Effector CD8-positive, alpha-beta T cell (primary cell): ENCODE results near the gene ANO2.

ENCODE experiments used
- DNase-seq: peaks from one replicate; lab custom pipeline; 2025; lab: John Stamatoyannopoulos, UW

ANO2 gene

GRCh38 chr12:5723711-5724252 is 221.3 kb downstream of the ANO2 start:
- DNase-seq: no peak

DNA sequence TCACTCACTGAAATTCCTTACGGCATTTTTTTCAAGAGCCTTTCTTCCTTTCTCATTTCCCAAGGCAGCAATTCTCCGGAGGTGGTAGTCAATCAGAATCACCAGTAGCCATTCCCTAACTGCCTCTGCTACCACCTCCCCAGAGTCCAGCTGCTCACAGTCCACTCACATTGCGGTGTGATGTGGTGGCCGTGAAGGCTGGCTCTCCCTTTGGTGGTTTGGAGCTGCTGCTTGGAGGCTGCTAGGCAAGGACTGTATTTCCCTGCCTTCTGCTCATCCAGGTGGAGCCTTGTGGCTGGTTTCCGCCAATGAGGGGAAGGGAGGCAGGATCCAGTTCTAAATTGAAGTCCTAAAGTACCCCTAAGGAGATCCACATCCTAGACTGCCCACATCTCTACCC is 222.0 kb downstream of the ANO2 start:
- no peak for DNase-seq

- DNase-seq: no peak
Observed at GRCh38 chr12:5720381-5721005, 224.6 kb downstream of the ANO2 start.

GRCh38 chr12:5718680-5719079 is 226.4 kb downstream of the ANO2 start:
- DNase-seq: no peak

GRCh38 chr12:5718073-5718472 is 227.0 kb downstream of the ANO2 start:
- DNase-seq: no peak

DNA sequence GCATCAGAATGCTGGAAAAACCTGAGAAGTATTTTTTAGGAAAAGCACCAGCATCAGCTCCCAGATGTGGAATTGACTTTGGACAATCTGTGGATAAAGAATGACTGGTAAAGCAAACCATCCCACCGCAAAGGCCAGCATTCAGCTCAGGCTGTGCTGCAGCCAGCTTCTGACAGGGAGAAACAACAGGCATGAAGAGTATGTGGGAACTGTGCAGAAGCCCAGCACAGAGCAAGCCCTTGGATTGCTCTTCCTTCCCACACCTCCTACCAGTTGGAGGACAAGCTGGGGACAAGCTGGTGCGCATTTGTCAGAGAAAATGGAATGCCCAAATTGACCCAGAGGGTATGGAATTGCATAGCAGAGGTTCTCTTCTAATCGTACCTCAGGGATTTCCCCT is 228.1 kb downstream of the ANO2 start:
- DNase-seq: no peak

DNA sequence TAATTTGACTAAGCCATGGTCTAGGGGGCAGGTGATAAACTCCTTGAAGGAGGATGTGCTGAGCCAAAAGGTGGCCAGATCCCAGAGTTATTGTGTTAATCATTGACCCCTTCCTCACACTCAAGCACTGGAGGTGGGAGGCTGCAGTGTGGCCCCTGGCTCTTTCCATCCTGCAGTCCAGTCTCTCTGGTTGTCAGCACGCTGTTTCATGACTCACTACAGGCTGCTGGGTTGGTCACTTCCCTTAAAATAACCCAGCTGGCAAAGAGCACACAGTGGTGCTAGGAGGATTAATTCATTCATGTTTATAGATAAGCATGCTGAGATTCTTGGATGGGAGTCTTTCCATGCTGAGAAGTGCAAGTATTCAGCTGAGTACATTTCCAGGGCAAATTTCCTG is 228.9 kb downstream of the ANO2 start:
- no peak for DNase-seq

DNA sequence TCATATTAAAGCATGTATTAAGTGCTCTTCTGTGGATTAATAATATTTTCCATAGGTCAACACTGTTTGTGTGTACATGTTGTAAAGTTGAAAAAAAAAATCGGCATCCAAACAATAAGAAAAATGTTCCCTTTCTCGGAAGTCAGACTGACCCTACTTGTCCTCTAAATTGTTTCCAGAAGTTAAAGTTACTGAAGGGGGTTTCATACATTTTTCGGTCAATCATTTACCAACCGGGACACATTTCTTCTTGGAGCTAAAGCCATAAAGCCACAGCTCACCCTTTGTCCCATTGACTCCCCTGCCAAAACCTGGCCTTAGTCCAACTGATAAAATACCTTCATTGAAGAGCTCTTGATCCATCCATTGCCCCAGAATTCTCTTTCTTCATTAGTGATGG is 230.0 kb downstream of the ANO2 start:
- DNase-seq: no peak

GRCh38 chr12:5713599-5714081 is 231.4 kb downstream of the ANO2 start:
- no peak for DNase-seq

DNA sequence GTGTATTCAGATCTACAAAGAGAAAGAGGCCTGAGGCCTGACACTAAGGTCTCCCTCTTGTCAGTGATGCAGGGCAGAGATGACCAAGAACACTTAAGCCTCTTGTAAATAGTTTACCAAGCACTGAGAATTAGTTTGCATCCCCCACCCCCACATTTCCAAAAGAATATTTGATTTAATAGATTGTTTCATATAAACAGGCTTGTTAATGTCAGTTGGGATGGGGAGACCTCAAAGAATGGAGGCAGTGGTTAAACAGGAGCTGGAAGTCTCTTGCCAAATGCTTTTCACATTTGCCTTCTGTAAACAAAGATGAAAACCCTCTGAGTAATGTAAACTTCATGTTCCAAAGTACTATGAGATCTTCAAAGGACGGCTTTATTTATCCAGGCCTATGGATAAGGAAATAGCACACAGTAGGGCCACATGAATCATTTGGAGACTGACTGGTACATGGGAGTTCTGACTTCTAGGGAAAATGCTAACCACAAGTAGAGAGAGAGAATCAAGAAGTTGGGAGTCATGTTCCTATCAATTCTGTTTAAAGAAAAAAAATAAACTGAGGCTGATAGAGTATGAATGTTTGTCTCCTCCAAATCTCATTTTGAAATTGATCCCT is 234.7 kb downstream of the ANO2 start:
- no peak for DNase-seq

- no peak for DNase-seq
Observed at GRCh38 chr12:5708371-5708770, 236.7 kb downstream of the ANO2 start.

DNA sequence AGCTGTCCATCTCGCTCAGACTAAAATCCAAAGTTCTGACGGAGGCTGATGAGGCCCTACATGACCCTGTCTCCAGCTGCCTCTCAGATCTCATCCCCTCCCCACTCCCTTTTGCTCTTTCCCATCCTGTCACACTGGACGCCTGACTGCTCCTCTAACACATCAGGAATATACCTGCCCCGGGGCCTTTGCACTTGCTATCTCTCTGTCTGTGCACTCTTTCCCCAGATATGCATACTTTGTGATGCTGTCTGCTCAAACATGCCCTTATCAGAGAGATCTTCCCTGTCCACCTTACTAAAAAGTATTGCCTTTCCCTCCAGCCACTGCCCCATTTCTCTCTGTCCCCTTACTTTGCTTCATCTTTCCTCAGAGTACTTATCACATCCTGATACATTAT is 238.8 kb downstream of the ANO2 start:
- DNase-seq: no peak

- DNase-seq: no peak
Observed at GRCh38 chr12:5705791-5706190, 239.3 kb downstream of the ANO2 start.

DNA sequence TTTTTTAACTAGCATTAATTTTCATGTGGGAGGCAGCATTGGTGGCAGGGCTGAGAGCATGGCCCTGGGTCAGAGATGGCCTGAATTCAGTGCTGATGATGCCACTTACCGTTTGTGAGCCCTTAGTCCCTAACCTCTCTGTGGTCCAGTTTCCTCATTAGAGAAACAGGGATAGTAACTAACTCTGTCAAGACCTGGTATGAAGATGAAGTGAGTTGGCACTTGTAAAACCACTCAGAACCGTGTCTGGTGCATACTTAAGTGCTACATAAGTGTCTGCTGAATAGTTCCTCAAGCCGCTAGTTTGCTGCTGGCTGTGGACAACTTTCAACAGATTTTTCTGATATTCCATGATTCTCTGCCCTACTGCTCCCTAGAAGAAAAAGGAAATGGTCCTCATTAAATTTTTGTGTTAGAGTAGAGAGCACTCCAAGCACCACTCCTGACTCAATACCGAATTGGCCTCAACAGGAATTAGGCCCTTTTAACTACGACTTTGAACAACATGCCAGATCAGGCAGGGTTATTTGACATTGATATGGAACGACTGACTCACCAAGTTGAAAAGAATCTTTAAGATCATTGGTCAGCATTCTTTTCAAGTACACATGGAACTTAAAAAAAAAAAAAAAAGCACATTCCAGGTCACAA is 250.2 kb downstream of the ANO2 start:
- no peak for DNase-seq

GRCh38 chr12:5692850-5693249 is 252.2 kb downstream of the ANO2 start:
- DNase-seq: no peak

DNA sequence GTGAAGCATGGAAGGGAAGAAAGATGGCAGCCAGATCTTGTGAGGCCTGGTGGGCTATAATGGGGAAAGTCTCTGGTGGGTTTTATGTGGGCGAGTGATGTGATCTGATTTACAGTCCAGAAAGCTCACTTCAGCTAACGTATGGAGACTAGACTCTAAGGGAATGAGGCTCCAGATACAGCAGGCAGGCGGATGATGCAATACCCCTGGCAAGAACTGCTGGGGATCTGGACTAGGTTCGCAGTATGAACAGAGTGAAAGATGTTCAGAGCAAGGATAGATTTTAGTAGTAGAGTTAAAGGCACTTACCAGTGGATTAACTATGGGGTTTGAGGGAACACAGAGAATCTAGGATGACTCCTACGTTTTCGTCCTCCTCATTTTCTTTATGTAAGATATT is 253.1 kb downstream of the ANO2 start:
- DNase-seq: no peak

GRCh38 chr12:5690240-5690639 is 254.8 kb downstream of the ANO2 start:
- no peak for DNase-seq

DNA sequence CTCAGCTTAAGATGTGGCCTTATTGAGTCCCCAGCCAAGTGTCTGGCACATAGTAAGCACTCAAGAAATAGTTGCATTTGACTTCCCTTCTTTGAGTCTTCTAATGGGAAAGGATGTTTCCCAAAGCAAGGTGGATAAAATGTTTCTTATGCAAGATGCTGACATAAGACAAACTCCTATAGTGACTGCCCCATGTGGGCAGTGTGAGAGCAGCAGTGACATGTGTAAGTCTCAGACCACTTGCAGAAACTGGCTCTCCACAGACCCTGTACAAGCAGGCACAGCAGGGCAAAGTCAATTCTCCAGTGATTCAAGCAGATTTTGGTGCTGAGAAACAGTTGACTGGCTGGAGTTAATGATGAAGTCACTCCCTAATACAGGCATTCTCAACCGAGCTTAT is 255.3 kb downstream of the ANO2 start:
- no peak for DNase-seq

DNA sequence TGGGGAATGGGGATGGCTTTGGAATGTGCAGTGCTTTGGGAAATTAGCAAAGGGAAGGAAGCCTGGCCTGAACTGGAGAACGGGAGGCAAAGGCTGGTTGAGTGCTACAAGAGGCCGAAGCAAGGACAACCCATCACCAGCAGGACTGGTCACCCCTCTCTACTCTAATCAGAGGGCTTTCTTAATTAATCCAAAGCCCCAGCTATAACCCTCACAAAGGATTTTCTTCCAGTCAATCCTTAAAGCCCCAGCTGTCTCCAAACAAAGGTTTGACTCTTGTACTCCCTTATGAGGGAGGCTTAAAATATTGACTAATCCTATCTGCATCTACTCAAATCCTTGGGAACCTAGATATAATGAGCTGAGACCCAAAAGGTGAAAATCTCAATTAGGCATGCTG is 256.8 kb downstream of the ANO2 start:
- no peak for DNase-seq

DNA sequence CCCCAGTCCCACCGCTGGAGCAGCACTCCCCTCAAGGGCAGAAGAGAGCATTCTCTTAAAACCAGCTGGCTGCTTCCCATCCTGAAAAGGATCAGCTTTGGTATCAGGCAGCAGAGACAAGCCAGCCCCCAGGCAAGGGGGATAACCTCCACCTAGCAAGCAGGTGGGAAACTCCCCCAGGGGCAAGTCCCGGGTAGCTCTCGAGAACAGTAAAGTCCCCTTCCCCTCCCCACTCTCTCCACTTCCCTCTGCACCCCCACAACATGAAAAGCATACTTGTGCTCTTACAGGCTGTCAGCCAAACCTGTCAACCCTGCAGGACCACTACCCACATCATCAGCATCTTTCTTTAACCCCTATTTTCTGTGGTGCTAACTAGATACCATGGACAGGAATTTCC is 259.1 kb downstream of the ANO2 start:
- DNase-seq: no peak

GRCh38 chr12:5684989-5685388 is 260.1 kb downstream of the ANO2 start:
- DNase-seq: no peak

DNA sequence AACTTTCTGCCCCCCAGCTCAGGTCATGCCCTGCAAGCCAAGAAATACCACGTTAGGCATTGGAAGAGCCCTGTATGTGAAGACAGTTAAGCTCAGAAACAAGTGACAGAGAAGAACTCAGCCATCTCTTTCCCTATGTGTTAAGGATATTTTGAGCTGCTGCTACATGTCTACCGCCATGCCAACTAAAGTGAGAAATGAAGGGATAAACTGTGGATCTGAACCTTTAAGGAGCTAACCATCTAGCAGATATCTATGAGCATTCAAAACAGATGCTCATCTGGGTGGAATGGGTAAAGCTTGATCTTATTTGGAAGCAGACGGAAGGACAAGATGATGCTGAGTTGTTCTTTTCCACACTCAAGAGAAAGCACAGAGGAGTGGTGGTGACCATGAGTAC is 262.5 kb downstream of the ANO2 start:
- no peak for DNase-seq

GRCh38 chr12:5678176-5678575 is 266.9 kb downstream of the ANO2 start:
- no peak for DNase-seq
